GM18520 (cell line): ENCODE results near the gene AOAH.
"Not testable (repeated sequence)": the region's sequence is repeated elsewhere in the genome, so short reads cannot be mapped to it uniquely, and the experiment has no call there.

ENCODE experiments used
- ATAC-seq: cut with Tn5 transposase; IDR thresholded peaks from one replicate; pipeline ENCODE4 v1.9.1; 2021; ENCODE audit not compliant: unreplicated experiment

Gene AOAH

GRCh38 chr7:36478745-36479144, 245.5 kb downstream of the AOAH start:
- no peak for ATAC-seq

GRCh38 chr7:36475381-36475780, 248.9 kb downstream of the AOAH start:
- no peak for ATAC-seq

- no peak for ATAC-seq
Observed at GRCh38 chr7:36475011-36475342, 249.3 kb downstream of the AOAH start.

- ATAC-seq, result no peak
Observed at GRCh38 chr7:36474283-36475010, 249.8 kb downstream of the AOAH start.

- ATAC-seq, result no peak
Observed at GRCh38 chr7:36473454-36474282, 250.6 kb downstream of the AOAH start.

- ATAC-seq, result no peak
Observed at GRCh38 chr7:36472141-36472729, 252.1 kb downstream of the AOAH start.

- ATAC-seq, result no peak
Observed at GRCh38 chr7:36469236-36469635, 255.1 kb downstream of the AOAH start.

- no peak for ATAC-seq
Observed at GRCh38 chr7:36468370-36469101, 255.8 kb downstream of the AOAH start.

GRCh38 chr7:36466001-36466400, 258.3 kb downstream of the AOAH start:
- not testable (repeated sequence) for ATAC-seq

- no peak for ATAC-seq
Observed at GRCh38 chr7:36464271-36464670, 260.0 kb downstream of the AOAH start.
